ENCODE results near the gene OR10X1. TPM values are rescaled to one million over a fixed set of nuclear protein-coding genes. Genes with fewer than 3 reads are reported as not detected.

Gene OR10X1
- total RNA-seq, 1 experiment from 2014 or later, result not detected

DNA sequence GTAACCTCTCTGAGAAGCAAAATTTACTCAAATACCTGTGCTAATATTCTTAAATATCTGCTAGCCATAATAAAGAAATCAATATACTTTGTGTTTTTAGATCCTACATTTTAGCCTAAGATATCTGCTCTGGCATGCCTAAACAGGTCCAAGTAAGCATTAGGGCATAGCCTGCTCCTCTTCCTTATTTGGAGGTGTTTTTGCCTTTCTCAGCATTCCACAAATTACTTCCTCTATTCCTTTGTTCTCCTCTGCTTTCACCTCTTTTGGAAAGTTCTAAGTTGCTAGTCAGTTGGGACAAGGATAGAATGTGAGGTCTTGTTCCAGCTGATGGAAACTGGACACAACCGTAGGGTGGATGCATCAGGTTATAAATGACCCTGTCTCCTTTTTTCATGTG is 7.2 kb upstream of the OR10X1 start:
- ATAC-seq (no peak), DNase-seq (ENCODE audit: low read depth, low spot score) (no peak)
- POLR2A ChIA-PET, result no interaction called here
- no peaks in the 10 kb centered on the region; the same call in 1 of the 2 replicates for H3K9me3 ChIP-seq (ENCODE audit: control insufficient read depth, insufficient read depth, low read depth, low read length)
- H3K4me1 ChIP-seq (ENCODE audit: control insufficient read depth, insufficient read depth, low read length), result no peaks in the 10 kb centered on the region
- no TSS peak for BruUV-seq (replicated peaks)
- H3K4me3 ChIP-seq (ENCODE audit: low read depth in 2 of 2, low read length in 2 of 2), result no peak overlapping the region
- TF ChIP-seq SIN3A (IDR thresholded peaks at IDR 0.05; ENCODE audit: borderline replicate concordance, insufficient read depth, low read depth, low read length) (no peak), REST (IDR thresholded peaks at IDR 0.05; ENCODE audit: insufficient read depth in 1 of 2, low read depth in 2 of 2, low read length in 1 of 2) (no peak), POLR2AphosphoS5 (IDR thresholded peaks at IDR 0.05; ENCODE audit: low read depth, low read length) (no peak), TCF7L2 (IDR thresholded peaks at IDR 0.05; ENCODE audit: low read depth, low read length) (no peak)
- TF ChIP-seq, protein P1, sequence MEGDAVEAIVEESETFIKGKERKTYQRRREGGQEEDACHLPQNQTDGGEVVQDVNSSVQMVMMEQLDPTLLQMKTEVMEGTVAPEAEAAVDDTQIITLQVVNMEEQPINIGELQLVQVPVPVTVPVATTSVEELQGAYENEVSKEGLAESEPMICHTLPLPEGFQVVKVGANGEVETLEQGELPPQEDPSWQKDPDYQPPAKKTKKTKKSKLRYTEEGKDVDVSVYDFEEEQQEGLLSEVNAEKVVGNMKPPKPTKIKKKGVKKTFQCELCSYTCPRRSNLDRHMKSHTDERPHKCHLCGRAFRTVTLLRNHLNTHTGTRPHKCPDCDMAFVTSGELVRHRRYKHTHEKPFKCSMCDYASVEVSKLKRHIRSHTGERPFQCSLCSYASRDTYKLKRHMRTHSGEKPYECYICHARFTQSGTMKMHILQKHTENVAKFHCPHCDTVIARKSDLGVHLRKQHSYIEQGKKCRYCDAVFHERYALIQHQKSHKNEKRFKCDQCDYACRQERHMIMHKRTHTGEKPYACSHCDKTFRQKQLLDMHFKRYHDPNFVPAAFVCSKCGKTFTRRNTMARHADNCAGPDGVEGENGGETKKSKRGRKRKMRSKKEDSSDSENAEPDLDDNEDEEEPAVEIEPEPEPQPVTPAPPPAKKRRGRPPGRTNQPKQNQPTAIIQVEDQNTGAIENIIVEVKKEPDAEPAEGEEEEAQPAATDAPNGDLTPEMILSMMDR (IDR thresholded peaks at IDR 0.05), result no peak
- CTCF ChIA-PET, result no interaction called here
- intact Hi-C loops (cut with micrococcal nuclease; ENCODE audit: unreplicated experiment), result no loop called here
- H3K27me3 ChIP-seq (ENCODE audit: control insufficient read depth, insufficient read depth, low read length), result no peaks in the 10 kb centered on the region
- no peak overlapping the region for H3K27ac ChIP-seq (ENCODE audit: low read length)
- H3K36me3 ChIP-seq (ENCODE audit: control insufficient read depth, insufficient read depth, low read length), result no peaks in the 10 kb centered on the region
- in situ Hi-C loops (cut with HindIII; ENCODE audit: low pct_unique_long_range_greater_than_20kb, low sequenced_read_pairs), result no loop called here

- TF ChIP-seq, protein P1 (IDR thresholded peaks at IDR 0.05), result no peak
- TF ChIP-seq REST (IDR thresholded peaks at IDR 0.05; ENCODE audit: insufficient read depth in 1 of 2, low read depth in 2 of 2, low read length in 1 of 2) (no peak), TCF7L2 (IDR thresholded peaks at IDR 0.05; ENCODE audit: low read depth, low read length) (no peak)
- intact Hi-C loops (cut with micrococcal nuclease; ENCODE audit: unreplicated experiment), result no loop called here
- no peak for ATAC-seq
- no peaks in the 10 kb centered on the region for H3K27me3 ChIP-seq (ENCODE audit: control insufficient read depth, insufficient read depth, low read length)
- no peaks in the 10 kb centered on the region for H3K36me3 ChIP-seq (ENCODE audit: control insufficient read depth, insufficient read depth, low read length)
- POLR2A ChIA-PET, result no interaction called here
- no peak overlapping the region for H3K4me3 ChIP-seq (ENCODE audit: low read depth in 2 of 2, low read length in 2 of 2)
- DNase-seq (ENCODE audit: low read depth, low spot score), result no peak
- H3K4me1 ChIP-seq (ENCODE audit: control insufficient read depth, insufficient read depth, low read length), result no peaks in the 10 kb centered on the region
- H3K9me3 ChIP-seq (ENCODE audit: control insufficient read depth, insufficient read depth, low read depth, low read length), result no peaks in the 10 kb centered on the region; the same call in 1 of the 2 replicates
- CTCF ChIA-PET, result no interaction called here
- BruUV-seq (replicated peaks), result no TSS peak
- in situ Hi-C loops (cut with HindIII; ENCODE audit: low pct_unique_long_range_greater_than_20kb, low sequenced_read_pairs), result no loop called here
- H3K27ac ChIP-seq (ENCODE audit: low read length), result no peak overlapping the region
Observed at GRCh38 chr1:158583962-158584361, 4.3 kb upstream of the OR10X1 start.

Data from Panc1 (cell line).